ENCODE data around the gene ZNF827.

Gene ZNF827, protein sequence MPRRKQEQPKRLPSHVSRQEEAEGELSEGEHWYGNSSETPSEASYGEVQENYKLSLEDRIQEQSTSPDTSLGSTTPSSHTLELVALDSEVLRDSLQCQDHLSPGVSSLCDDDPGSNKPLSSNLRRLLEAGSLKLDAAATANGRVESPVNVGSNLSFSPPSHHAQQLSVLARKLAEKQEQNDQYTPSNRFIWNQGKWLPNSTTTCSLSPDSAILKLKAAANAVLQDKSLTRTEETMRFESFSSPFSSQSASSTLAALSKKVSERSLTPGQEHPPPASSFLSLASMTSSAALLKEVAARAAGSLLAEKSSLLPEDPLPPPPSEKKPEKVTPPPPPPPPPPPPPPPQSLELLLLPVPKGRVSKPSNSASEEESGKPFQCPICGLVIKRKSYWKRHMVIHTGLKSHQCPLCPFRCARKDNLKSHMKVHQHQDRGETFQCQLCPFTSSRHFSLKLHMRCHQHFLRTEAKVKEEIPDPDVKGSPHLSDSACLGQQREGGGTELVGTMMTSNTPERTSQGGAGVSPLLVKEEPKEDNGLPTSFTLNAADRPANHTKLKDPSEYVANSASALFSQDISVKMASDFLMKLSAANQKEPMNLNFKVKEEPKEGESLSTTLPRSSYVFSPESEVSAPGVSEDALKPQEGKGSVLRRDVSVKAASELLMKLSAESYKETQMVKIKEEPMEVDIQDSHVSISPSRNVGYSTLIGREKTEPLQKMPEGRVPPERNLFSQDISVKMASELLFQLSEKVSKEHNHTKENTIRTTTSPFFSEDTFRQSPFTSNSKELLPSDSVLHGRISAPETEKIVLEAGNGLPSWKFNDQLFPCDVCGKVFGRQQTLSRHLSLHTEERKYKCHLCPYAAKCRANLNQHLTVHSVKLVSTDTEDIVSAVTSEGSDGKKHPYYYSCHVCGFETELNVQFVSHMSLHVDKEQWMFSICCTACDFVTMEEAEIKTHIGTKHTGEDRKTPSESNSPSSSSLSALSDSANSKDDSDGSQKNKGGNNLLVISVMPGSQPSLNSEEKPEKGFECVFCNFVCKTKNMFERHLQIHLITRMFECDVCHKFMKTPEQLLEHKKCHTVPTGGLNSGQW

DNA sequence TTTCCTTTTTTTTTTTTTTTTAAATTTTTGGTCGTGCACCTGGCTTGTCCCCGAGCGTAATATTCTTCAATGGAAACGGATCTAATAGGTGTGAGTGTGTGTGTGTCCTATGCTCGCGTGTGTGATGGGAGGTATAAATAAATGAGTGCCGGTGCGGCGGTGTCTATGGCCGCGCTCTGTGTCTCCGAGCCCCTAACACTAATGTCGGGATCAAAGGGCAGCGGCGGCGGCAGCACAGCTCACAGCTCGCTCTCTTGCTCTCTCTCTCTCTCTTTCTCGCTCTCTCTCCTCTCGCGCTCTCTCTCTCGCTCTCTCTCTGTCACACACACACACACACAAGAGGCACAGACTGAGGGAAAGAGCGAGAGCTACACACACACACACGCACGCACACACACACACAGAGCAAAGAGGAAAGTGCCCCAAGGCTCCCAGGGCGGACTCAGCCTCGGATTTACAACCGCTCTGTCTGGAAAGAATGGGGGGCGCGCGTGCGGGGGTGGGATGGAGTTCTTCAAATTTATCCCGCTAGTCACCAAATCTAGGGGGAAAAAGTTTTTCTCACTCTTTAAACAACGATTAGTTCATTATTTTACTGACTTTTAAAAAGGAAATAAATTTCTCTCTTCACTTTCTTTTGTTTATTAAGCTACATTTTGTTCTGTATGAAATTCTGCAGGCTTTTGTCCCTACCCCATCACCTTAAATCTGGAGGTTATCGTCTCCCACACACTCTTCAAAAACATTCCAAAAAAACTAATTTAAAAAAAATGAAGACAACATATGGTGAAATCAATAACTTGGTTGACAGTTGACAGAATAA, at the start of gene ZNF827:
TSS of gene ZNF827 (minus strand) at position 206 of the 823 bp plus-strand sequence. CDS start 416 bp downstream, outside the sequence.
- DNase-seq = peak; percentile 68

- no peak for DNase-seq
These were observed 45.9 kb upstream of the ZNF827 start for GRCh38 chr4:145984563-145984962.

DNA sequence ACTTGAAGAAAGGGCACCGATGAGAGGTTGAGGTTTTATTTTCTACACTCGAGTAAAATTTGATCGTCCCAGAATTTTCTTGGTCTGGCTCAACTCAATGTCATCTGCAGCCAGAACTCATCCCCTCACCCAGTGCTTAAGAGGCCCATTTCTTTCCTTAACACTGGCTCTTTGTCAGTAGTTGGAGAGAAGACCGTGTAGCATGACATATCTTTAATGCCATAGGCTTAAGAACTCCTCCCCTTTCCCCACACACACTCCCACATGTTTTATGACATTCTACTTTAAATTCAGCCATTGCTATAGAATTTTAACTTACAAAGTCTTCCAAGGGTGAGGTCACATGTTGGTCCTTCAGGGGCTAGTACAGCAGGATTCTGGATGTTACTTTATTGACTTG, 44.2 kb upstream of the ZNF827 start:
- DNase-seq = no peak

DNA sequence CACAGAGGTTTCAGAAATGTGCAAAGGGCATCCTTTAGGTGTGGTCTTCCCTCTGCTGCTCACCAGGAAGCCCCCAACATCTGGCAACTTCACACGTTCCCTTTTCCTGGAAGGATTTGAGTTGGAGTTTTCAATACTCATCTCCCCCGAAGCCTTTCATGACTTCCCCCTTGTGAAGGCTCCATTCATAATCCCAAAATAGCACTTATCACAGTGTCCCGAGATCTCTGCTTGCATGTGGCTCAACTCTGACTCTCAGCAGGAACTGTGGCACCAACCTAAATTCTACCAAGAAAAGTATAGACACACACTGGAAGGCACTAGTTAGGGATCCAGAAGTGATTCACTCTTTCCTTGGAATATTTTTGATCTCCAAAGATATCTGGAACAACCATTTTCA, 40.5 kb upstream of the ZNF827 start:
- DNase-seq = no peak

DNA sequence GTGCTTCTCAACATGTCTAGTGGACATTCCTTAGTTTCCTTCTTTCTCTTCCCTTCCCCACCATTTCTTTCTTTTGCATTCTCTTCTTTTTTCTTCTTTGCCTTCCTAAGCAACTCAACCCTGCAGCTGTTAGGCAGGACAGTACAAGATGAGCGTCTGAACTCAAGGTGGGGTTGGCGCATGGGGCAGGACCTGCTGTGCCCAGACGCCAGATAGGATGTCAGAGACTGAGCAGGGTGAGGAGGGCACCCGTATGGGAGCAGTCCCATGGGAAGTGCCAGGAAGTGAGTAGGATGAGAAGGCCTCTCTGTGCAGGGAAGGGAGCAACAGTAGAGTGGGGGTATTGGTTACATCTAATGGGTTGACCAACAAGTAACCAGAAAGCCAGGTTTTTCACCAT, 38.1 kb upstream of the ZNF827 start:
- DNase-seq = no peak

- DNase-seq = no peak
These were observed 21.4 kb upstream of the ZNF827 start for GRCh38 chr4:145960012-145960411.

GRCh38 chr4:145957302-145957701, 18.7 kb upstream of the ZNF827 start:
- no peak for DNase-seq

GRCh38 chr4:145956288-145956890, 17.8 kb upstream of the ZNF827 start:
- DNase-seq = peak; percentile 51

- no peak for DNase-seq
These were observed 16.3 kb upstream of the ZNF827 start for GRCh38 chr4:145954924-145955339.

- DNase-seq = no peak
These were observed 13.3 kb upstream of the ZNF827 start for GRCh38 chr4:145951931-145952330.

DNA sequence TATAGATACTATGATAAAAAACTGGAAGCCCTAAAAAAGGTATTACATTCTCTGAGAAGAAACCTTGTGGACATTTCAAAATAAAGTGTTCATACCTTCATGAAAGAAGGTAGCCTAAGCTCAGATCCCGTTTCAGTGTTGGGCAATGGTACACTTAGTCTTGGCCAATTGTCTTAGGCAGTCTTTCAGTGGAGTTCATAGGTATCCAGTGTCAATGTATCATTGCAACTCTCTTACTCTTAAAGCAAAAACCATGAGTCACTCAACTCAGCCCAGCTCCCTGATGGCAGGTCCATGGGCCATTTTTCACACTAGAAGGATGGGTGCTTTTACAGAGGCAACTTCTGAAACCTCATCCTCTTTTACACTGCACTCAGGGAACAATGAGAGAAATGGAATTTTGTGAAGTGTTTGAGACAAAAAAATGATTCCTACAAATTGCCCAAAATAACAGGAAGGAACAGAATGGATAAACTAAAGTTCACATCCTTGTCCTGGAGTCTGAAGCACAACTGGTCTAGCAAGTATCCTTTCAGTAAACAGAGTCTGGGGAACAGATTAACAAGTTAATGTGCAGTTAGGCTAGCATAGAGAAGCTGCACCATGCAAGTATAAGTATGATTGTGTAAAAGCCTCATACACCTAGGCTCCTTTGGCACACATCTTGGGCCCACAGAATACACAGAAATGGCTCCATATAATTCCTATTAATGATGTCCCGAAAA, 7.0 kb upstream of the ZNF827 start:
- DNase-seq = no peak

DNA sequence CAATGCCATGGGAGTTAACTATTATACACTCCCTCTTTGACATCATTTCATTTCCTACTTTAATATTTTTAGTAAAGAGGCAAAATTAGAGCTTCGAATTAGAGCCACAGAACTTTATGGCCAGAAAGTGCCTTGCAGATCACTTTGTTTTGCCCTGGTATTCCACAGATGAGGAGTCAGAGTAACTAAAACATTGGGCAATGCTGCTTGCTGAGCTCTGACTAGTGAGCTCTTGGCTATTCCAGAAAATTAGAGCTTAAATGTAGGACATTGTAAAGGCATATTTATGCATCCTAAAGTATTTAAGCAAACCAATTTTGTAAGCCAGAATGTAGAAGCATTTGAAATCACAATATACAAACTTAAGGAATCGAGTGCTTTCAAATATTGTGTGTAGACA, 6.3 kb upstream of the ZNF827 start:
- DNase-seq = no peak

DNA sequence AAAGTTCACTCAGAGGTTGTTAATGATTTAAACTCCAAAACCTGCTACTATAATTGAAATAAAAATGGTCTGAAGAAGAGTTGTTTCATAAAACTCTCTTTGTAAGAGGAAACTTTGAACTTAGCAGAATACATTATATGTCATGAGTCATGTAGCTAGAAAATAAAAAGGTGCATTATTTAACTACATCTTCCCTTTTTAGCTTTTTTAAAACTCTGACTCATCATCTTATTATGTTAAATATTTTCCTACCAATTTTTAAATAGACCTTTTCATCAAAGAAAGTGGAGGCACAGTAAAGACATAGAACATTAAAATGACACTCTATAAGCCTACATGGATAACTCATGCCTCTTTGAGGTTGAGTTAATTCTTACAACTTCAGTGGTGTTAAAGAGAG, 1.2 kb upstream of the ZNF827 start:
- no peak for DNase-seq

GRCh38 chr4:145939441-145939750, 773 bp upstream of the ZNF827 start:
- DNase-seq = no peak

DNA sequence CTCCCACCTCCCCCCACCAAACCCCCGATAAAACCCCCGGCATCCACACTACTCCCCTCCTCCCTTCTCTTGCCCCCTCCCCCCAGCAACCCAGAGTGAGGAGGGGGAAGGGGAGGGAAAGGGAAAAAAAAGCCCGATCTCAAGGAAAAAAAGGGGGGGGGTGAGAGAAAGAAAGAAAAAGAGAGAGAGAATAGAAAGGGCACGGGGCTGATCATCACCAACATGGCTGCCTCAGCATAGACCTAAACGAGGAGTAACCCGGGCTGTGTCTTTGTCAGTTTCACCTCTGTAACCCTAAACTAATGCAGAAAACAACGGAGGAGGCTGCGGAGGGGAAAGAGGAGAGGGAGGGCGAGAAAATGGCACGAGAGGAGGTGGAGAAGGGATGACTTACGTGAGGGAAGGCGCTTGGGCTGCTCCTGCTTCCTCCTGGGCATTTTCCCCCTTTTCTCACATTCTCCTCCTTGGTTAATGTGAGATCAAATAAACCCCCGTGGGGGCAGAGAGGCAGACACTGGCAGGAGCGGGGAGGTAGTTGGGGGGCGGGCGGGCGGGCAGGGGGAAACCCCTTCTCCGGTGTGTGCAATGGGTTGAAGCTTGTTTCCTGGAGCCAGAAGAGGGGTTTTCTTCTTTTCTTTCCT, 532 bp downstream of the ZNF827 start:
- DNase-seq = peak; percentile 52

- peak; percentile 69 for DNase-seq
These were observed 1.4 kb downstream of the ZNF827 start for GRCh38 chr4:145936997-145937901.

DNA sequence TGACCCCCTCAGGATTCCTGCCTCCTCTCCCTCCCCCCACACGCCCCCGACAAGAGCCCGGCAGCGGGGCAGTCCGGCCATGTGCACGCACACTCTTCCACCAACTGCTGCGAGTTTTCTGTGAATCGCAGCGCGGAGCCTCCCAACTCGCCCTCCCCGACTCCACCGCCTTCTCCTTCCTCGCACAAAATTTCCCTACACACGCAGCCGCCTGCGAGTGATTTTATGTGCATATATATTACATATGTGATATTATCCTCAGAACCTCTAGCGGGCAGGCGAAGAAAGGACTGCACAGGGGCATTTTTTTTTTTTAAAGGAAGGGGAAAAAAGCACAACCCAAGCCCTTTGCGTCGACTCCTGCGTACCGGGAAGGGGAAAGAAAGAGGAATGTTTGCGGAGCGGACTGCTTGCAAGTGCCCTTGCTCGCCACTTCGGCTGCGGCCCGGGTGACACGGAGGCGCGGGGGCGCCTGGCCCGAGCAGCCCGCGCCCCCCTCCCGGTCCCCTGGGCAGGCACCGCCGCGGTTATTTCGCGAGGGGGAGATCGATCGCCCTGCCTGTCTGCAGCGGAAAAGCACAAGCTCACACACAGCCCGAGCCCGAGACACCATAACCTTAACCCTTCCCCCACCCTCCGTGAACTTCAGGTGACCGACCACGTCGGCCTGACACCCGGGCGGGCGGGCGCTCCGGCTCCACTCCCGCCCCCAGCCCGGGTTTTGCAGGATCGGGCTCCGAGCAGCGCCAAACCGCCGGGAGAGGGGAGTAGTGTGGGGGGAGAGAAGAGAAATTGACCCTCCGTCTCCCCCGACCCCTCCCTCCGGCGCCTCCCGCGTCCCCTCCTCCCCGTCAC, 2.3 kb downstream of the ZNF827 start:
- DNase-seq = peak; percentile 72

- DNase-seq = peak; percentile 50
These were observed 3.1 kb downstream of the ZNF827 start for GRCh38 chr4:145935253-145936141.
